Measurements from ENCODE around the gene CD300A.
A peak's percentile ranks its signal among the peaks of the same experiment; 100 is the strongest.

Gene CD300A

GRCh38 chr17:74457146-74457819 lies 9.2 kb upstream of the CD300A start:
- DNase-seq, result peak; percentile 92

GRCh38 chr17:74457820-74458166 lies 8.6 kb upstream of the CD300A start:
- no peak for DNase-seq

- no peak for DNase-seq
Observed at GRCh38 chr17:74458835-74459234, 7.6 kb upstream of the CD300A start.

- no peak for DNase-seq
Observed at GRCh38 chr17:74459622-74460021, 6.8 kb upstream of the CD300A start.

GRCh38 chr17:74460241-74460640 lies 6.2 kb upstream of the CD300A start:
- no peak for DNase-seq

- no peak for DNase-seq
Observed at GRCh38 chr17:74460996-74461395, 5.4 kb upstream of the CD300A start.

GRCh38 chr17:74461611-74462010 lies 4.8 kb upstream of the CD300A start:
- DNase-seq, result no peak

GRCh38 chr17:74464730-74465377 lies 1.6 kb upstream of the CD300A start:
- no peak for DNase-seq

GRCh38 chr17:74465378-74466110 lies 890 bp upstream of the CD300A start:
- no peak for DNase-seq

- DNase-seq, result no peak
Observed at GRCh38 chr17:74466828-74467184, 372 bp downstream of the CD300A start.

- no peak for DNase-seq
Observed at GRCh38 chr17:74467221-74467951, 952 bp downstream of the CD300A start.

- no peak for DNase-seq
Observed at GRCh38 chr17:74471341-74471740, 4.9 kb downstream of the CD300A start.

- DNase-seq, result no peak
Observed at GRCh38 chr17:74472890-74473289, 6.5 kb downstream of the CD300A start.

GRCh38 chr17:74473294-74473693 lies 6.9 kb downstream of the CD300A start:
- no peak for DNase-seq

- DNase-seq, result no peak
Observed at GRCh38 chr17:74474043-74474792, 7.8 kb downstream of the CD300A start.

GRCh38 chr17:74475189-74475588 lies 8.8 kb downstream of the CD300A start:
- DNase-seq, result no peak

GRCh38 chr17:74477411-74477810 lies 11.0 kb downstream of the CD300A start:
- DNase-seq, result no peak

- DNase-seq, result no peak
Observed at GRCh38 chr17:74478420-74479100, 12.1 kb downstream of the CD300A start.

- DNase-seq, result no peak
Observed at GRCh38 chr17:74480290-74480689, 13.9 kb downstream of the CD300A start.

- DNase-seq, result no peak
Observed at GRCh38 chr17:74481621-74482020, 15.2 kb downstream of the CD300A start.

GRCh38 chr17:74484066-74484465 lies 17.6 kb downstream of the CD300A start:
- no peak for DNase-seq

GRCh38 chr17:74485022-74485743 lies 18.7 kb downstream of the CD300A start:
- no peak for DNase-seq

All from activated CD8-positive, alpha-beta memory T cell treated with anti-CD3 and anti-CD28 coated beads for 24 hours (primary cell).